GM21576 (cell line): ENCODE results near the gene ADI1.
"Not testable (repeated sequence)": the region's sequence is repeated elsewhere in the genome, so short reads cannot be mapped to it uniquely, and the experiment has no call there.

Experiments used
- ATAC-seq: cut with Tn5 transposase; IDR thresholded peaks from one replicate; pipeline ENCODE4 v1.9.1; 2021; ENCODE audit warnings: mild to moderate bottlenecking, moderate library complexity; ENCODE audit not compliant: unreplicated experiment

The ADI1 gene

DNA sequence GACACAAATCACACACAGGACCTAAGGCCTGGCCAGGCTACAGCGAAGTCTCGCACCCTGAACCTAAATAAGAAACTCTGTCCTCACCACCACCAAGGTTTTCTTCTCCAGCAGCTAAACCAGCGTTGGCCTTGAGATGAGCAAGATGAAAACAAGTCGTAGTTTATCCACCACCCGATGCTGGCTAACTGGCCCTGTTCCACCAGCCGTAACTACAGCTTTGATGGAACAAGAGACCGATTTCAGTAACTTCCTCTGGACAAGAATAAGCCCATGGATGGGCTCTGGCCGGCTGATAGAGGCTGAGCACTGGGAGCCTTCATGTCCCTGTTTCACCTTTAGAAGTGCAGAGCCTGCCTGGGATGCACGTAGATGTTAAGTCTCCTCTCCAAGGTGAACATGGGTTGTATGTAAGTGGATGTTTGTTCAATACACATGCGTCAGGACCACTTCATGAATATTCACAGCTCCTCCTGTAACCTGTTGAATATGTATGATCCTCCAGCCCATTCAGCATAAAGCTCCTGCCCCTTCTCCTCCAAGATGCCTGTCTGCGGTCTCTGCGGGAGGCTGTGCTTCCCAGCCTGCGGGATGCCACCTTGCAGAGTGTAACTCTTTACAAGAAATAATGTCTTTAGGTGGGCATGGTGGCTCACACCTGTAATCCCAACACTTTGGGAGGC is 24.2 kb downstream of the ADI1 start:
- no peak for ATAC-seq

DNA sequence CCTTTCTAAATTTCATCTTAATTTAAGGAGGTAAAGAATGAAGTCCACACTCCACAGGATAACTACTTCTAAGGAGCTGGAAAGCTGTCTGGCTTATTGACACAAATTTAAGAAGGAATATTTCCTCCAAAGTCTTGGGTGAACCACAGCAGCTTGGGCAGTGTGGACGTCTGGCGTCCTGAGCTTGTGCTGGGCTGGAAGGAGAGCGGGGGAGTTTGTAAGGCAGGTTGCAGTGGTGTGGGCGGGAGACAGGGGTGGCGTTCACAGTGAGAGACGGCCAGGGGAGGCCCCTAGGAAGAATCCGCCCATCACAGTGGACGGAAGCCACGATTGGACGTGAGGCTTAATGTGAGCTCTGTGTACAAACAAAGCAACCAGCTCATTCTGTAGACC is 25.7 kb downstream of the ADI1 start:
- no peak for ATAC-seq

DNA sequence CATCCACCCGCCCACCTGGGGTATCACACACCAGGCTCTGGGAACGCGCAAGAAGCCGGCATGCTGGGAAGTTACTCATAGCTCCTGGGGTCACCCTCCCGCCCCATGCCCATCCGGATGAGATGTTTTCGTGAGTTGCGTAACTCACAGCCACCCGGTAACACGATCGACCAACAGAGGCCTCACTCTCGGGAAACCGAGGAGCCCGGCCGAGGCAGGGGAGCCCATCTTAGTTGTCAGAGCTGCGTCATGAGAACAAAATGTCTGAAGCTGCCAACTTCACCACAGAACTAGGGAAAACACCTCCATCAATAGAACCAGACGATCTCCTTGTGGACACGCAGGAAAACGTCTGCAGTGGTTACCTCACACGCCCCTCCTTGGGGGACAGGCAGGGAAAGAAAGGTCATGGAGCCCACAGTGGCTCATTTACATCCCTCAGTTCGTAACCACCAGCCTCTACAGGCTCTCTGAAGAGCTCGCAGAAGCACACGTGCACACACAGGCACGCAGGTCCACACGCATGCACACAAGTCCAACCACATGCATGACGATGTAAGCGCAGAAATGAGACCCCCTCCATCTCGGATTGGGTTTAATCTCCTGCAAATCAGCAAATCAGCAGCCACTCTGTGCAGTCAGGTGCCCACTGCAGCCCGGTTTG is 26.2 kb downstream of the ADI1 start:
- ATAC-seq, result no peak

DNA sequence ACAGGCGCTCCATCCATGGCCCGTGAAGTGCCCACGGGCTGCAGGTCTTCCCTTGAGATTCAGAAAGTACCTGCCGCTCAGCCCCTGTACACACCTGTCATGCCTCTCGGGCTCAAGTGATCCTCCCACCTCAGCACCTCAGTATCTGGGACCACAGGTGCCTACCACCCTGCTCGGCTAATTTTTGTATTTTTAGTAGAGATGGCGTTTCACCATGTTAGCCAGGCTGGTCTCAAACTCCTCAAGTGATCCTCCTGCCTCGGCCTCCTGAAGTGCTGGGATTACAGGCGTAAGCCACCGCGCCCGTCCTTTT is 26.9 kb downstream of the ADI1 start:
- not testable (repeated sequence) for ATAC-seq

DNA sequence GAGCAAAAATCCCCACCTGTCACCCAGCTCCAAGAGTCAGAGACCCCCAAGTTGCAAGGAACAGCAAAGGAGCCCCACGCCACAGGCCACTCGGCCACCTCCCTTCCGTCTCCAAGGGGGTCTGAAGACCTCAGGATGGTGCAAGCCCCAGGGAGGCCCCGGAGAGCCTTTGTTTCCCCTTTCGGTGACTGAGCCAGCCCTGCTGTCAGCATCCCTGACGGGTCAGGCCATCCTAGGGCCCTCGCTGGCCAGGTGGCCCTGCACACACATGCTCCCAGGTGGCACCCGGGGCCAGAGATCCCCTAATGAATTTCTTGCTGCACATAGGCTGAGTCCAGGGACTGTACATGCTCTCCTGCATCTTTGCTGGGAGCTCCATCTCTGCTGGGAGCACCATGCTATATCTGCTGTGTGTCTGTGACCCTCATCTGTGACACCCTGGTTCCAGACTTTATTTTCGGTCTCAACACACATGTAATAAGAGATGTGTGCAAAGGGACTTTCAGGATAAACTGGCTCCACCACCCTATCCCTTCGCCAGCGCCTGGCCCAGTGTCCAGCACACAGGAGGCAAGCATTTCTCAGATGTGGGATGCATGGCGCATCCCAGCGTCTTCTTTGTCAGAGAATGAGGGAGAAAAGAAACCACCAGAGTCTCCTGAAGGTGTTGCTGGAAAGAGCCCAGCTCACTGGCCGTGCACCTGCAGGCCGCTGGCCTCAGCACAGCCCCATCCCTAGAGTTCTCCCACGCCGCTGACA is 27.4 kb downstream of the ADI1 start:
- ATAC-seq, result no peak

DNA sequence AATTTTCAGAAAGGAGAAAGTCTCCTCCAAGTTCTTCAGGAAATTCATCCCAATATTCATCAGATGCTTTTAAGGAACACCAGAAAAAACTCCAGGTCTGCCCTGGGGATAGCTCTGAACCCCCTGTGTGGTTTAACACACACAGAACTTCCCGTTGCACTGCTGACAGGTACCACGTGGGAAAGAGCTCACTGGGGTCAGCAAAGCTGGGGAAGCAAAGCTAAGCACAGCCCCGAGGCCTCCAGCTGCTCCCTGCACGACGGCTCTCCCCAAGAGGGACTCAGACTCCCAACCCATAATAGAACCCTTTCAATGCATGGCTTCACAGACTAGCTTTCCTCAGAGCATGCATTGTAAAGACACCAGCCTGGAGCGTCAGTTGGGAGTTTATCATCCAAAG is 28.0 kb downstream of the ADI1 start:
- no peak for ATAC-seq

DNA sequence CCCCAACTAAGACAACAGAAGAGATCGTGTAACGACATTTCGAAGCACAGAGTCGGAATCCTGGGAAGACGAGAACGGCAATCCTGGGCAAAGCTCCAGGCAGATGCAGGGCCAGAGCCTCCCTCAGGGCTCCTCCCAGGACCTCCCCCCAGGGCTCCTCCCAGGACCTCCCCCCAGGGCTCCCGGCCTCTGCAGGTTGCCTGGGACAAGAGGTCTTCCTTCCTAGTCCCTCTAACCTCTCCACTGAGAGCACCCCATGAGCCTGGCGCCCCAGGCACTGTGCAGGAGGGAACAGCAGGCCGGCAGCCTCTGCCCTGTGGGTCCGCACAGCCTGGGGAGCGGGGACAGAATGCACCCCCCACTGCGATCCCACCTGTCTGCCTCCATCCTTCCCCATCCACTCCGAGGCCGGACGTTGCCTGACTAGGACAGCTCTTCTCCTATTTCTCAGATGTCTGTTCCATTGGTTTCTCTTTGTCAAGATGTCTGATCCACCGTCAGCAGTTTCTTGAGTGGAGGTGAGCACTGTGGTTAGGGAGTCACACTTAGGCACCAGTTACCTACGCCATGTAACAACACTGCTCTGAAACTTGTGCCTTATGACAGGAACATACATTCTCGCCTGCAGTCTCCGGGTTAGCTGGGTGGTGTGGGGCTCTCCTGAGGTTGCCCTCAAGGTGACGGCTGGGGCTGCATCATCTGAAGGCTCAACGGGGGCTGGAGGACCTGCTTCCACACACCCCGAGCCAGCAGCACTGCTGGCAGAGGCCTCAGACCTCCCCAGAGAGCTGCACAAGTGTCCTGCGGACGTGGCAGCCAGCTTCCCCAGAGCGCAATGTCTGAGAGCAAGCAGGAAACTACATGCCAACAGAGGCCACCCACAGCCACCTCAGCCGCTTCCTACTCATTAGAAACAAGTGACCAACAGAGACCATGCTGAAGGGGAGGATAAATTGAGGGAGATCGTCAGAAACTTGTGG is 28.9 kb downstream of the ADI1 start:
- no peak for ATAC-seq

DNA sequence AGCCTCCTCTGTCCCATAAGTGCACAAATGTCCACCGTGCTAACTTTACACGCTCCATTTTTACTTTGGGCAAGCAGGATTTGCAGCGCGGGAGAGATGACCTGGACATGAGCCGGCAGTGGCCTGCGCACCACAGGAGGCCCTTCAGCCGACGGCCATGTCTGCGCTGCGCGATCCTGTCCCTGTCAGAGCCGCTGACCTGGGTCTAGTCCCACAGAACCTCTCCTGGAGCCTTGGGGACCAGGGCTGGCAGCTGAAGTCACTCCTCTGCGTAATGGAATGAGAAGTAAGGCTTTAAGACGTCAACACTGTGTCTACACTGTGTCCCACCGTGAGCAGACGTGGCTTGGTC is 29.6 kb downstream of the ADI1 start:
- ATAC-seq, result no peak

DNA sequence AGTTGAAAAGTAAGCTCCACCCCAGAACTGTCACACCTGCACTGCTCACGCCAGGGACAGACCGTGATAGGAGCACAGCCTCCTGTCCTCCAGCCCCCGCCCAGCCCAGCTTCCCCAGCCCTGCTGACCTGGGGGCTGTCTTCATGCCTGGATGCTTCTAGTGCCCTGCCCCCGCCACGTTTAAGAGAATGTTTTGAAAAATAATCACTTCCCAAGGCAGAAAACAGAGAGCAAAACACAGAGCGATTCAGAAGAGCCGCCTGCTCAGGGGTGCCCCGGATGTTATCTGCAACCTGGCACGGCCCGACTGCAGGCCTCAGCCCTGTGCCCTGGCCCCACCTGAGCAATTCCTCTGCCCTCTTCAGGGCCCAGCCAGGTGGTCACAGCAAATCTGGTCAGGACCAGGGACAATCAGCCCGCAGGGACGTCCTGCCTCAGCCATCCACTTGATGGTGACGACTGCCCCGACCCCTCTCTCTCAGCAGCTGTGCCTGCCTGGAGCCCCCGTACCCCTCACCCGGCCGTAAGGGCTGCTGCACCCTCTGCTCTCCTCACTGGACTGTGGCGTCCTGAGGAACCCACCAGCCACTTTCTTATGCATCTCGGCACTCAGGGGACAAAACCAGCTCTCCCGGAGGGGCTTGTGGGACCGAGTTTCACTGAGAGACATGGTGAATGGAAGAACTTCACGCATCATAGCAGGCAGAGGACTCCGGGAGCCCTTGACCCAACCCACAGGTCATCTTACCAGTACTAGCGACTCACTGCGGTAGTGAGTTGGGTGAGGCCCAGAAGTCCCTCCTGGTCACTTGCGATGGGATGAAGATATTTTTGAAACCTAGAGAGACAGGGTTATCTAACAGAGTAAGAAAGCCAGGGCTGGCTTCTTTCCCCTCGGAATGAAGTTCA is 30.2 kb downstream of the ADI1 start:
- ATAC-seq, result no peak

DNA sequence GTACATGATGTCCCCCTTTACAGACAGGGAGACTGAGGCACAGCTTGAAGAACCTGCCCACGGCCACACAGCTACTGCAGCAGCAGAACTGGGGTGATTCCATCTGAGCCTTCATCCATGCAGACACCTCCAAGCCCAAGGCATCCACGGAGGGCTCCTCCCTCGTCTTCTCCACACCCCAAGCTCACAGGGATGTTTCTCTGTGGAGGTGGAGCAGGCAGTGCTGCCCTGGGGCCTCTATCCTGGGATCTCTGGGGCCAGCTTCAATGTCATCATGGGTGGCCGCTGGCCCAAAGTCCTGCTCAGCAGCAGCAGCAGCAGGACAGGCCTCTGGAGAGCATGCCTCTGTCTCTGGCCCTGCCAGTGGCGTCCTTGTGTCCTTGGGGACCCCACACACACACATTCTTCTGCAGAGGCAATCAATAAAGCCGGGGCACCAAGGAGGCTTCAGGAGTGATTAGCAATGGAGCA is 31.2 kb downstream of the ADI1 start:
- no peak for ATAC-seq

DNA sequence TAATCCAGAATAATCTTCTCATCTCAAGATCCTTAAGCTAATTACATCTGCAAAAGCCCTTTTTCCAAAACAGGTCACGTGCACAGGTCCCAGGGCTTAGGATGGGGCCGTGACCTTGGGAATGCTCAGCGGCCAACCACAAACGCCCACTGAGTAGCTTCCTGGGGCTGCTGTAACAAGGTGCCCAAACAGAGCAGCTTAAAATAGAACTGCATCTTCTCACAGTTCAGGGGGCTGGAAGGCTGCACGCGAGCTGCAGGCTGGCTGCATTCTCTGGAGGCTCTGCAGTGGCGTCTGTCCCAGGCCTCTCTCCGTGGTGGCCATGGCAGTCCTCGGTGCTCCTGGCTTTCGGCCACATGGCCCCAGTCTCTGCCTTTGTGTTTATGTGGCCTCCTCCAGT is 31.9 kb downstream of the ADI1 start:
- ATAC-seq, result no peak

DNA sequence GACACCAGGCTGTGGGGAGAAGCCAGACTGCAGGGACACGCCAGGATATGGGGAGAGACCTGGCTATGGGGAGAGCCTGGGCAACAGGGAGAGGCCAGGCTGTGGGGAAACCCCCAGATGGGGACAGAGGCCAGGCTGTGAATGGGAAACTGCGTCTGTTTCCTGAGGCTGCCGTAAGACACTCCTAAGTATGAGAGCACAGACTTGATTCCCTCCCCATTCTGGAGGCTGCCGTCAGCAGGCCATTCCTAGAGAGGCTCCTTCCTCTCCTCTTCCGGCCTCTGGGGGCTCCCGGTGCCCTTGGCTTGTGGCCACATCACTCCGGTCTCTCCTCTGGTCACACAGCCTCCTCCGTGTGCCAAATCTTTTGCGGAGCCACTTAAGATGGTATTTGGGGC is 32.3 kb downstream of the ADI1 start:
- no peak for ATAC-seq

DNA sequence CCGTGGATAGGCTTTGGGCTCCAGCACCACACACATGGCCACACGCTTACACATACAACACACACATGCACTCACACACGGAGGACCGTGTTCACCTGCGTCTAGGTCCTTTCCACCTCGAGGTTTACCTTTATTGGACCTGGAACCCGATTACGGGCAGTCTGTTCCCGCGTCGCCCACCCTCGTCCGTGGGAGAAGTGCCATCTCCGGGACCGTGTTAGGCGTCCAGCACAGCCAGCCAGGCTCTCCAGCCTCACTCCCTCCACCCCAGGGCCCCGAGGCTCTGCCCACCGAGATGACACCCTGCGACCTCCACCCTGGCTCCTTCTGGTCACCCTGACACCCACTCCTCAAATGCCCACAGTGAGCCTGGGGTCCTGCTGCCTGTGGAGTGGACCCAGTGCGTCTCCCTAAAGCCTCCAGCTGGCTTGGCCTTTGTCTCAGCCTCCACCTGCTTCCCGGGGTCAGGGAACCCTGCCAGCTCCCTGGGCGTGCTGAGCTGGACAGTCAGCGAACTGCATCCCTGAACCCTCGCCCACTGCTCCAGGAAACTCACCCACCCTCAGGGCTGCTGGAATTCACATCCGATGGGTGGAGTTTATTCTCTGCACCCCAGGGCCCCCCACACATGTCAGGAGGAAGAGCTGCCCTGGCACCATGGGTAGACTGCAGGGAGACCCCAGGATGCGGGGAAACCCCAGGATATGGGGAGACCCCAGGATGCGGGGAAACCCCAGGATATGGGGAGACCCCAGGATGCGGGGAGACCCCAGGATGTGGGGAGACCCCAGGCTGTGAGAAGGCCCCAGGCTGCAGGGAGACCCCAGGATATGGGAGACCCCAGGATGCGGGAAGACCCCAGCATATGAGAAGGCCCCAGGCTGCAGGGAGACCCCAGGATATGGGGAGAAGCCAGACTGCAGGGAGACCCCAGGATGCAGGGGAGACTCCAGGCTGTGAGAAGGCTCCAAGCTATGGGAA is 33.0 kb downstream of the ADI1 start:
- no peak for ATAC-seq

DNA sequence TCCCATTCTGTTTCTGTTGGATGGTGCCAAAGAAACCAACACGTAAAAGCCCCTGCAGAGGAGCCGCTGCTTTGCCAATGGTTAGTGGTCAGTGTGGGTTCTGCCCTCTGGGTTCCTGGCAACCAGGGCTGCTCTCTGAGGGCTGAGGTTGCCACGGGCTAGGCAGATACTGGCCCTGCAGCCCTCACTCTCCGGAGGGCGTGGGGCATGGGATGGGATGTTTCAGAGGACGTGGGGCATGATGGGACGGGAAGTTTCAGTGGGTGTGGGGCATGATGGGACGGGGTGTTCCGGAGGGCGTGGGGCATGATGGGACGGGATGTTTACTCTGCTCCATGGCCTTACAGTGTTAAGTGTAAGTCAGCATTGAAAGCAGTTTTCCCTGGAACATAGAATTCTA is 34.2 kb downstream of the ADI1 start:
- no peak for ATAC-seq

DNA sequence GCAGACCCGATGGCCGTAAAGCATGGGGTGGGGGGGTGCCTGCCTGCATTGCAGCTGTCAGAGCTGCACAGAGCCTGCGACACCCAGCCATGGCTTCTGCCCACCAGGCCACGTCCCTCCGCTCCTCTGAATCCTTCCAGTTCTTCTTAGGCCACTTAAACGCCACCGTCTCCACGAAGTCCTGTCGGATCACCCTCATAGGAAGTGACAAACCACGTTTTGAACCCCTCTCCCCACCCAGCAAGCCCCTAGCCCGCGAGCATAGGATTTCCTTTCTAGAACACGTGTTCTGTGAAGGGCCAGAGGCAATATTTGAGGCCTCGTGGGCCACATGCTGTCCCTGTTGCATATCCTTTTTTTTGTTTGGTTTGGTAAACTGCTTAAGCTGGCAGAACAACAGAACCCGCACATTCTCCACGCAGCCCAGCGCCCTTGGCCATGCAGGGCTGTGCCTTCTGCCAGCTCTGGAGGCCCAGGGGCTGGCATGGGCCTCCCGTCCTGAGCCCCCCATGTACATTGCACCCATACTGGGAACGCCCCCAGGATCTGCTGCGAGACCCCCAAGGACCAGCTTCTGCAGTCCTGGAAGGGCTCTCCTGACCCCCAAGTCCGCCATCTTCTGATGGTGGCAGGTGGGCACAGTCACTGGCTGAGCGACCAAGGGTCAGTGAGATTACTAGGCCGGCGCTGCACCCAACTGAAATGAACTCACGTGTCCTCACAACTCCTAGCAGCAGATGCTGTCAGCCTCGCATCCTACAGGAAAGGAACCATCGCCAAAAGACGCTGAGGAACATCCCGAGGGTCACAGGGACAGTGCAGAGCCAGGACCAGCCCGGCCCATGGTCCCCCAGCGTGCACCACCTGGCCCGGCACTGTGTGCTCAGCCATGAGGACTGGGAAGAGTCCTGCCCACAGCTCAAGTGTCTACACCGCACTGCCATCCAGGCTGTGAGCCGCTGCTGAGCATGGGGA is 35.1 kb downstream of the ADI1 start:
- ATAC-seq, result no peak

DNA sequence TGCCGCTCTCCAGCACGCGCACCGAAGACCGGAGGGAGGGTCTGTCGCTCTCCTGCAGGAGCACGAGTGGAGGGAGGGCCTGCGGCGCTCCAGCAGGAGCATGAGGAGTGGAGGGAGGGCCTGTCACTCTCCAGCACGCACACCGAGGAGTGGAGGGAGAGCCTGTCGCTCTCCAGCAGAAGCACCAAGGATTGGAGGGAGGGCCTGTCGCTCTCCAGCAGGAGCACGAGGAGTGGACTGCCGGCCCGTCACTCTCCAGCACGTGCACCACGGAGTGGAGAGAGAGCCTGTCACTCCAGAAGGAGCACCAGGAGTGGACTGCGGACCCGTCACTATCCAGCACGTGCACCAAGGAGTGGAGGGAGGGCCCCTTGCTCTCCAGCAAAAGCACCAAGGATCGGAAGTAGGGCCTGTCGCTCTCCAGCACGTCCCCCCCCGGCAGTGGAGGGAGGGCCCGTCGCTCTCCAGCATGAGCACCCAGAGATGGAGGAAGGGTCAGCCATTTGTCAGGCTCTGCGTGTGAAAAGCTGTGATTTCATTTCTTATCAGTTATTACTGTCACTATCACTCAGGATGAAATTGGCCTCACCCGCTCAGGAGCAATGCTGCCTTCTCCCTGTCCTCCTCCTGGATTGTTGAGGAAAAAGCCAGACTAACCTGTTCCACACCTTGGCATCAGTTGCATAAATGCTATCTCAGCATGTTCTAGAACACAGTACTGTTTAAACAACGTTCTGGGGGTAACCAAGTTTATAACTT is 35.9 kb downstream of the ADI1 start:
- ATAC-seq, result no peak

DNA sequence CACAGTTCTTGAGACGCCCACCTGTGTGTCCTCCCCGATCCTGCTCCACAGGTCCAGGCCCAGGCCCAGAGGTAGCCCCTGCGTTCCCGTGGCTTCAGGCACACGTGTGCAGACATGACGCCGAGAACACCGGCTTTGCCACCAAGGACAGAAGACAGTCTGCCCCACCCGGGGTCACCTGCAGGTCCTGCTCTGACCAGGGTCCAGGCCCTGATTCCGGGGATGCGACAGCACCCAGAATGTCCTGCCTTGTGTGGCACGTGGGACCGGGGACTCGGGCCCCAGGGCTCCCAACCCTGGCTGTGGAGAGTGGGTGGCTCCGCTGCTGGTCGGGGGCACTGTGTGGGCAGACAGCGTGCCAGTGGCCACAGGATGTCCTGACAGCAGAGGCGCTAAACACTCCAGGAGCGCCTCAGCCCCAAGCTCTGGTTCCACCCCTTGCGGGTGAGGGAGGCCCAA is 36.9 kb downstream of the ADI1 start:
- no peak for ATAC-seq
